OCI-LY3 (cell line): ENCODE results near the gene SMCR8.

Experiments
- CTCF ChIP-seq: fragments of 200-600, 300-600 bp; sonication (generic); IDR thresholded peaks from 2 replicates; pipeline ENCODE4 v1.5.1; 2014; ENCODE audit warnings: antibody characterized with exemption, low read length, low read depth
- EZH2phosphoT487 ChIP-seq: fragments of 200-600 bp; shearing (Covaris generic); IDR thresholded peaks from 2 replicates; pipeline ENCODE4 v1.6.1; 2018; ENCODE audit warnings: antibody characterized with exemption, mixed run types, low read depth

GRCh38 chr17:18328643-18329204 lies 13.6 kb downstream of the SMCR8 start:
- TF ChIP-seq CTCF (no peak), EZH2phosphoT487 (no peak)
